Measurements from ENCODE around the gene JHY. TPM values are rescaled to one million over a fixed set of nuclear protein-coding genes. Genes with fewer than 3 reads are reported as not detected.
A peak's percentile ranks its signal among the peaks of the same experiment; 100 is the strongest.

JHY gene
- total RNA-seq, 1 experiment from 2014 or later, result 0.79 TPM

GRCh38 chr11:122863704-122864326 is 18.7 kb upstream of the JHY start:
- H3K4me1 Mint-ChIP-seq, result no peaks in the 10 kb centered on the region
- H3K18ac ChIP-seq (ENCODE audit: insufficient read length, low read depth, low read length), result no peak overlapping the region
- H3K9me3 ChIP-seq (ENCODE audit: control insufficient read depth, low read depth, low read length), result no peaks in the 10 kb centered on the region
- peak; percentile 94 for TF ChIP-seq CTCF (conservative IDR thresholded peaks at IDR 0.05)
- H3T11ph ChIP-seq (ENCODE audit: low read length), result no peak overlapping the region
- H3K27me3 ChIP-seq (ENCODE audit: insufficient read depth, low read length), result no peaks in the 10 kb centered on the region
- peaks cover 7% of the 10 kb centered on the region for H3K27me3 Mint-ChIP-seq (ENCODE audit: low read depth)
- H4K20me1 ChIP-seq (ENCODE audit: control insufficient read depth, insufficient read depth, insufficient read length), result no peaks in the 10 kb centered on the region
- no peak overlapping the region for H3K56ac ChIP-seq (ENCODE audit: insufficient read length, low read depth, low read length)
- H3K14ac ChIP-seq (ENCODE audit: insufficient read depth, low read length), result no peak overlapping the region
- no peak overlapping the region for H3K4me2 ChIP-seq (ENCODE audit: insufficient read depth, insufficient read length, low read length)
- H3K79me2 ChIP-seq (ENCODE audit: insufficient read depth, low read length), result no peaks in the 10 kb centered on the region
- no peak overlapping the region for H2BK12ac ChIP-seq (ENCODE audit: insufficient read length, low read depth, low read length)
- no peaks in the 10 kb centered on the region for H3K9me3 Mint-ChIP-seq
- DNase-seq, result no peak
- no peak overlapping the region for H3K27ac Mint-ChIP-seq
- no peak overlapping the region for H2AFZ ChIP-seq (ENCODE audit: low read length)
- H2BK15ac ChIP-seq (ENCODE audit: low read depth, low read length), result no peak overlapping the region
- H2BK120ac ChIP-seq (ENCODE audit: low read depth, low read length, poor library complexity, severe bottlenecking), result no peak overlapping the region
- no peaks in the 10 kb centered on the region for H3K36me3 Mint-ChIP-seq (ENCODE audit: insufficient read depth in 1 of 3, low read depth in 3 of 3)
- H3K23ac ChIP-seq (ENCODE audit: insufficient read length, low read depth, low read length), result no peak overlapping the region
- WGBS (ENCODE audit: extremely low coverage, insufficient read length, low lambda C conversion rate), result no CpG with 5 or more reads among the region's 7 CpGs
- no peak overlapping the region for H3K9ac ChIP-seq (ENCODE audit: extremely low read depth, insufficient read length, low read length)
- no peak overlapping the region for H4K8ac ChIP-seq (replicated peaks; ENCODE audit: insufficient read length, low read depth, low read length)
- H3K23me2 ChIP-seq (ENCODE audit: insufficient read length, low read depth, low read length, poor library complexity, severe bottlenecking), result no peaks in the 10 kb centered on the region
- H2AK5ac ChIP-seq (ENCODE audit: insufficient read length, low read length), result no peak overlapping the region
- H4K5ac ChIP-seq (ENCODE audit: insufficient read length, low read depth, low read length), result no peak overlapping the region
- H2BK5ac ChIP-seq (ENCODE audit: insufficient read length, low read length), result no peak overlapping the region
- H3K79me1 ChIP-seq (ENCODE audit: insufficient read depth, low read depth, low read length, poor library complexity, severe bottlenecking), result no peaks in the 10 kb centered on the region
- H3K4ac ChIP-seq (ENCODE audit: low read depth, low read length), result no peak overlapping the region
- no peaks in the 10 kb centered on the region for H3K4me1 ChIP-seq (ENCODE audit: insufficient read depth, low read length)
- no peak overlapping the region for H3K4me3 Mint-ChIP-seq
- H4K91ac ChIP-seq (ENCODE audit: insufficient read length, low read depth, low read length), result no peak overlapping the region
- H2BK20ac ChIP-seq (ENCODE audit: low read depth, low read length, poor library complexity, severe bottlenecking), result no peak overlapping the region
- no peak overlapping the region for H3K27ac ChIP-seq (ENCODE audit: insufficient read length, low read depth, low read length)
